Measurements from ENCODE around the gene BICD1.

- TF ChIP-seq, protein P1, sequence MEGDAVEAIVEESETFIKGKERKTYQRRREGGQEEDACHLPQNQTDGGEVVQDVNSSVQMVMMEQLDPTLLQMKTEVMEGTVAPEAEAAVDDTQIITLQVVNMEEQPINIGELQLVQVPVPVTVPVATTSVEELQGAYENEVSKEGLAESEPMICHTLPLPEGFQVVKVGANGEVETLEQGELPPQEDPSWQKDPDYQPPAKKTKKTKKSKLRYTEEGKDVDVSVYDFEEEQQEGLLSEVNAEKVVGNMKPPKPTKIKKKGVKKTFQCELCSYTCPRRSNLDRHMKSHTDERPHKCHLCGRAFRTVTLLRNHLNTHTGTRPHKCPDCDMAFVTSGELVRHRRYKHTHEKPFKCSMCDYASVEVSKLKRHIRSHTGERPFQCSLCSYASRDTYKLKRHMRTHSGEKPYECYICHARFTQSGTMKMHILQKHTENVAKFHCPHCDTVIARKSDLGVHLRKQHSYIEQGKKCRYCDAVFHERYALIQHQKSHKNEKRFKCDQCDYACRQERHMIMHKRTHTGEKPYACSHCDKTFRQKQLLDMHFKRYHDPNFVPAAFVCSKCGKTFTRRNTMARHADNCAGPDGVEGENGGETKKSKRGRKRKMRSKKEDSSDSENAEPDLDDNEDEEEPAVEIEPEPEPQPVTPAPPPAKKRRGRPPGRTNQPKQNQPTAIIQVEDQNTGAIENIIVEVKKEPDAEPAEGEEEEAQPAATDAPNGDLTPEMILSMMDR (IDR thresholded peaks at IDR 0.05), result no peak
- no peak for TF ChIP-seq POLR2A (IDR thresholded peaks at IDR 0.05)
These were observed 178.4 kb downstream of the BICD1 start for GRCh38 chr12:32285021-32285420.
